NCI-H69 (cell line): ENCODE data around the gene RAI14.
"Not testable (repeated sequence)": the region's sequence is repeated elsewhere in the genome, so short reads cannot be mapped to it uniquely, and the experiment has no call there.

Experiments used
- DNase-seq: peaks from one replicate; lab custom pipeline; 2025; lab: John Stamatoyannopoulos, UW

The RAI14 gene

DNA sequence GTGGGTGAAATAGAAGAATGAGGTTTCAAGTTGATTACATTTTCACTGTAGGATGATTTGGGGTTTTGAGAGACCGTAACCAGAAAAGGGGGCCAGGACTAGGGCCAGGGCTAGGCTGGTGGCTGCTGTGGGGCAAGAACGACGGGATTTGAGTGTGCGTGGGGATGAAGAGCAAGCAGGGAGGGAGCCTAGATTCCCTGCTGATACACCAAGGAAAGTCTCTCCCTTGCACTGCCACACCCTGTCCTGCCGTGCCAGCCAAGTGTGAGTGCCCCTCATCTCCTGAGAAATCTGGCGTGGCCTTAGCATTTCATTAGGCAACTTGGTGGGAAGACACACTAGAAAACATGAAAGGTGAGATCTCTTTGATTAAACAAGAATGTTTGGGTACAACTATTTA, 42.6 kb downstream of the RAI14 start:
- DNase-seq = no peak

DNA sequence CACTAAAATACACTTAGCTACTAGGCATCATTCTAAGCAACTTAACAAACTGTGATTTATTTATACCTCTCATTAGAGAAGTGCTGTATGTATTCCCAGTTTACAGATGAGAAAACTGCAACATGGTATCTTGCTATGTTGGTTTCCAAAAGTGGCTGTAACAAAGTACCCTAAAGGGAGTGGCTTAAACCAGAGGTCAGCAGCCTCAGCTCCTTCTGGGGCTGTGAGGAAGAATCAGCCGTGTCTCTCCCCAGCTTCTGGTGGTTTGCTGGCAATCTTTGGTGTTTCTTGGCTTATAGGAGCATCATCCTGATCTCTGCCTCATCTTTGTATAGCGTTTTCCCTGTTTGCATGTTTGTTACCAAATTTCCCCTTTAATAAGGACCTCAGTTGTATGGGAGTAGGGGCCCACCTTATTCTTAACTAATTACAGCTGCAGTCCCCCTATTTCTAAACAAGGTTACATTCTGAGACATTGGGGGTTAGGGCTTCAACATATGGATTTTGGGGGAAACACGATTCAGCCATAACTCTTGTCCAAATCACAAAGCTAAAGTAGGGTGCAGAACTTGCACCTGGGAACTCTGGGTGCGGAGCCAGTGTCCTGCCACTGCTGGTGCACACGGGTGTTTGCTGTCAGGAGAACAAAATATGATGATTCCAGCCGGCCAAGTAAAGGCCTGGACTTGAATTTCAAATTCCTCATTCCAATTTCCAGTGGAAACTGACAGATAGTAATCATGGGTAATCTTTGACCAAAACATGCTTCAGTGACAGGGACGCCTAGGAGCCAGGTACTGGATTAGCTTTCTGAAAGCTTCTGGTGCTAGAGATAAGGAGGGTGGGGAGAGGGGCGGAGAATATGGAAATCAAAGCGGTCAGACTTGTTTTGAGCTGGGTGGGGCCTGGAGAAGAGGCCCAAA, 43.3 kb downstream of the RAI14 start:
- DNase-seq = no peak

GRCh38 chr5:34700078-34700452, 43.9 kb downstream of the RAI14 start:
- no peak for DNase-seq

DNA sequence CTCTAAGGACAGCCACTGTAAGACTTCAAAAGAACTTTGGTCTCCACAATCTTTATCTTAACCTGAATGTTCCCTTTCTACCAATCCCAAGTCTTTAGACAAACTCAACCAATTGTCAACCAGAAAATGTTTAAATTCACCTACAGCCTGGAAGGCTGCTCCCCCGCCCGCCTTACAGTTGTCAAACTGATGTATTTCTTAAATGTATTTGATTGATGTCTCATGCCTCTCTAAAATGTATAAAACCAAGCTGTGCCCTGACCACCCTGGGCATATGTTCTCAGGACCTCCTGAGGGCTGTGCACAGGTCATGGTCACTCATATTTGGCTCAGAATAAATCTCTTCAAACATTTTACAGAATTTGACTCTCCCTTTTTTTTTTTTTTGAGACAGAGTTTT, 45.3 kb downstream of the RAI14 start:
- DNase-seq = not testable (repeated sequence)

- no peak for DNase-seq
These were observed 47.9 kb downstream of the RAI14 start for GRCh38 chr5:34703767-34704713.

DNA sequence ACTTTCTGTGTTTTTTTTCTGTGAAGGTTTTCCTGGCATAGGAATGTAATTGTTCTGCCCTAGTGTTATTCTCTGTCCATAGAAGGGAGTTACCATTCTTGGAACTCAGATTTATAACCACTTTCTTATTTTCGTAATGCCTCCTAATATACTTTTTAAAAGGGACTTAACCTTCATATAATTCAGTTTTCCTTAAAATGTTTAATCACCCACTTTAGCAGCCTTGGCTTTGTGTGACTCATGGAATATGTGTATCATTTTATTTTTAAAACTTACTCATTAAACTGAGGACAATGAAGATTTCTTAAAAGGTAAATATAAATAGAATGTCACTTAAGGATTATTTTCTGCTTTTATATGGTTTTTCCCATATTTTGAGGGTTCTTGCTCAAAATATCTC, 50.0 kb downstream of the RAI14 start:
- no peak for DNase-seq

GRCh38 chr5:34707451-34708107, 51.5 kb downstream of the RAI14 start:
- DNase-seq = peak; percentile 83

- no peak for DNase-seq
These were observed 52.6 kb downstream of the RAI14 start for GRCh38 chr5:34708777-34709176.

DNA sequence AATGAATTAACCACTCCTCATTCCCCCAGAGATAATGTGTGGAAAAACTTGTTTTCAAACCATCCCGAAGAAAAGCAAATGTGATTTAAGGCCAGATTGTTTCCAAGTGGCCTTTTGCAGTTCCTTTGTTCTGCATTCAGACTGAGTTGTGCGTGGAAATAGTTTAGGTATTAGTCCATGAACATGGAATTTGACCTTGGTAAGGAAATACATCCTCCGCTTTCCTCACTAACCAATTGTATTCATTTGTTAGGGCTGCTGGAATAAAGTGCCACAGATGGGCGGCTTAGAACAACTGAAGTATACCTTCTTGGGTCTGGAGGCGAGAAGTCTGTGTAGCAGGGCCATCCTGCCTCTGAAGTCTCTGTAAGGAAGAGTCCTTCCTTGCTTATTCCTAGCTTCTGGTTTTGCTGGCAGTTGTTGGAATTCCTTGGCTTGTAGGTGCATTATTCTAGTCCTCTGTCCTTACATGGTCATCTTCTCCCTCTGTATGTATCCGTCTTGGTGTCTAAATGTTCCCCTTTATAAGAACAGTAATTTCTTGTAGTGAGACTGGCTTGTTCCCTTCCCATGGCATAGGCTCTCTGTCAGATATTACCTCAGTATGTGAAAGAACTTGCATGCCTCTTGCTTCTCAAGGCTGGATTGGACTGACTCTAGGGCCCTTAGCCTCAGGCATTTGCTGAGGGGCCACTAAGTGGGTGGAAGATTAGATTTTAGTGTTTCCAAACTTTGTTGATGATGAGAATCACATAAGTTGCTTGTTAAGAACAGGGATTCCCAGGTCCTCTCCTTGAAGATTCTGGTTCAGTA, 53.9 kb downstream of the RAI14 start:
- no peak for DNase-seq

DNA sequence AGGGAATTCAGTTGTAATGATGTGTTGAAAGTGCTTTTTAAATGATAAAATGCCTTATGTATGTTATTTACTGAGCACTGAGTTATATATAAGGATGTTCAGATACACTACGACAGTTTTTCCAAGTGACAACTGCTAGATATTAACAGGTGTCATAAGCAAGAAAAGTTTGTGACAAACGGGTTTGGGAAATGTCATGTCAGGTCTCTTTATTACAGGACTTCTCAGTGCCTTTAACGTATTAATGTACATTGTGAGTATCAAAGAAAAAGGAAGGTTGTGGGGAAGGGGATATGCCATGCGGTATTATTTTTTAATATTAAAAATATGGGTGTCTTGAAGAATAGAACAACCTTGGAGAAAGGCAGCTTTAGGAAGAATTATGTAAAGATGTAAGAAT, 56.4 kb downstream of the RAI14 start:
- no peak for DNase-seq

- DNase-seq = no peak
These were observed 59.6 kb downstream of the RAI14 start for GRCh38 chr5:34715711-34716110.

GRCh38 chr5:34716986-34717385, 60.9 kb downstream of the RAI14 start:
- no peak for DNase-seq

DNA sequence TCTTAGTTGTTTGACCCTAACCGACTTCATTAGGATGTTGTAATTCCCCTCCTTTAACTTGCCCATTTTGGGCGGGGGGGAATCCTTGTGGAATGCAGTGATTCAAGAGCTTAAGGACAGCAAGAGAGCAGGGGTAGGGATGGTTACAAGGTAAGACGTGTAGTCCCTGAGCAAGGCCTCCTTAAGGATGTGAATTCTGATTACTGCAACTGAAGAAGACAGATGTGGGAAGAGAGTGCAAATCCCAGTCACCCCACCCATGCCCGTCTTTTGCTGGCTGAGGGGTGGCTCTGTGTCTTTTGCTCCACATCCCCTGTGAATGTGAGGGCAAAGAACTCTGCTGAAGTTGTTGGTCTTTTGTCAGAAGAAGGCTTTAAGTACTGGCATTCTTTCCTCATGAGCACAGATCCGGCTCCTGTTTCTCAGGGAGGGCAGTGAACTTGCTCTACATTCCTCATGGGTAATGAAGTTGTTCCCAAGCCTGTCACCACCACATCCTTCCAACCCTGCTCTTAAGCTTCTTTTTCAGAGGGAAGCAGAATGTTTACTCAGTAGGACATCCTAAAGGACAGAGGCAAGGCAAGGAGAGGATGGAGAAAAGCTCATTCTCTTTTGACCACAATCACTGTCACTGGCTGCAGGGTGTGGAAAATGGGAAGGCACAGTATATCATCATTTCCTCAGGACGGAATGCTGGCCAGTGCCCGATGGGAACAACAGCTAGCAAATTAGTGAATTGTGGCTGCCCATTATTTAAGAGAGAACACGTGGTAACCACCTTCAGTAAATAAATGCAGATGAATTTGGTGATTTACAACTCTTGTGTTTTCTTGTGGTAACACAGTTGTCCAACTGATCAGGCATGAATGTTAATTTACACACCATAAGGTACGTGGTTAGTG, 61.5 kb downstream of the RAI14 start:
- no peak for DNase-seq

- no peak for DNase-seq
These were observed 62.4 kb downstream of the RAI14 start for GRCh38 chr5:34718516-34718915.

- DNase-seq = no peak
These were observed 62.9 kb downstream of the RAI14 start for GRCh38 chr5:34719029-34719428.

DNA sequence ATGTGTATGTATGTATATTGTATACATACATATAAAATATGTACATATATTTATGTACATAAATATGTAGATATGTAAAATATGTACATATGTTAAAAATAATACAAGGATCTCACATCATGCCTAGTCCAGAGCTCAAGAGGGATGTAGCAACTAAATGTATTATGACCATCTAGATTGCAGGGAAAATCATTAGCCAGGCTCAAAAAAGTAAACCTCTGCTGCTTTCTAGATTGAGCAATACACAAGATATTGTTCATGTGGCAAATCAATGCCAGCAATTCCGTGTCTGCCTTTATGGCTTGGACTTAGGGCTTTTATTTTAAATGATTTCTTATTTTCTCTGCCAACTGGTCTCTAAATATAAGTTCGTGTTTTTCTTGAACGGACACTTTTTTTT, 65.2 kb downstream of the RAI14 start:
- no peak for DNase-seq

DNA sequence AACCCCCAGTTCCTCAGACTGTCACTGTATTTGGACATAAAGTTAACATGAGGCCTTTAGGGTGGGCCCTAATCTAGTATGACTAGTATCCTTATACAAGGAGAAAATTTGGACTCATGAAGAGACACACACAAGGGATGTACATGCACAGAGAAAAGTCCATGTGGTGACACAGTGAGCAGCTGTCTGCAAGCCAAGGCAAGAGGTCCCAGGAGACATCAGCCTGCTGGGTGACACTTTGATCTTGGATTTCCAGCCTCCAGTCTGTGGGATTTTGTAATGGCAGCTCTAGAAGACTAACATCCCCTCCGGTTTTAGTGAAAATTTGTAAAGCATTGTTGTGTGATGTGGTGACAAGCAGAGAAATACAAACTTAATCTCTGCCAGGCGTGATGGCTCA, 66.1 kb downstream of the RAI14 start:
- peak; percentile 20 for DNase-seq

DNA sequence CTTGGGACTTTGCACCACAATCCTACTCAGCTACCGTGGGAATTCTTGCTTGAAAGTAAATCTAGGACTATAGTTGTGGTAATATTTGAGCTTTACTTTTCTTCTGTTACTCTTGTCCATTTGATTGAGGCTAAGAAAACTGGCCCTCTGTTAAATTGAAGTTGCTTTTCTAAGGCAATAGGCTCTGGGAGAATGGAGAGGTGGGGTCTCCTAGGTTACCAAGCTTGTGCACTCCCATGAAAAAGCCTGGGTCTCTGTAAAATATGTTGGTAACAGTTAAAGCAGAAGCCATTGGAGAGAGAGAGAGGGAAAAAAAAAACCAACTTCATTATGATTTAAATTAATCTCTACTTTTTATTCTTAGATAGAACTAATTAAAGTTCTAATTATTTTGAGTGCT, 68.6 kb downstream of the RAI14 start:
- no peak for DNase-seq

DNA sequence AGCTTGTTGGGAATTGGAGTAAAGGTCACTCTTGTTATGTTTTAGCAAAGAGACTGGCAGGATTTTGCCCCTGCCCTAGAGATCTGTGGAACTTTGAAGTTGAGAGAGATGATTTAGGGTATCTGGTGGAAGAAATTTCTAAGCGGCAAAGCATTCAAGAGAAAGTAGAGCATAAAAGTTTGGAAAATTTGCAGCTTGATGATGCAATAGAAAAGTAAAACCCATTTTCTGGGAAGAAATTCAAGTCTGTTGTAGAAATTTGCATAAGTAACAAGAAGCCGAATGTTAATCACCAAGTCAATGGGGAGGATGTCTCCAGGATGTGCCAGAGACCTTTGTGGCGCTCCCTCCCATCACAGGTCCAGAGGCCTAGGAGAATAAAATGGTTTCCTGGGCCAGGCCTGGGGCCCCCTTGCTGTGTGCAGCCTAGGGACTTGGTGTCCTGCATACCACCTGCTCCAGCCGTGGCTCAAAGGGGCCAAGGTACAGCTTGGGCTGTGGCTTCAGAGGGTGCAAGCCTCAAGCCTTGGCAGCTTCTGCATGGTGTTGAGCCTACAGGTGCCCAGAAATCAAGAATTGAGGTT, 71.1 kb downstream of the RAI14 start:
- DNase-seq = not testable (repeated sequence)

DNA sequence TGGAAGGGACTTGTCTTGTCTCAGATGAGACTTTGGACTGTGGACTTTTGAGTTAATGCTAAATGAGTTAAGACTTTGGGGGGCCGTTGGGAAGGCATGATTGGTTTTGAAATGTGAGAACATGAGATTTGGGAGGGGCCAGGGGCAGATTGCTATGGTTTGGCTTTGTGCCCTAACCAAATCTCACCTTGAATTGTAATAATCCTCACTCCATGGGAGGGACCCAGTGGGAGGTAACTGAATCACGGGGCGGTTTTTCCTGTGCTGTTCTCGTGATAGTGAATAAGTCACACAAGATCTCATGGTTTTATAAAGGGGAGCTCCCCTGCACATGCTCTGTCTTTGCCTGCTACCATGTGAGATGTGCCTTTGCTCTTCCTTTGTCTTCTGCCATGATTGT, 72.1 kb downstream of the RAI14 start:
- peak; percentile 18 for DNase-seq
